Kidney (tissue), 22 donors: Measurements from ENCODE around the gene EPS8L3. TPM values are rescaled to one million over a fixed set of nuclear protein-coding genes. Genes with fewer than 3 reads are reported as not detected.

Source experiments
- DNase-seq, 5 donors: peaks; one replicate each; pipeline ENCODE4 v3.0.0-alpha.2; 2013 to 2020
- FAIRE-seq: peaks from 2 replicates; lab custom pipeline; 2012; peaks lifted over from hg19 to GRCh38; lab: Jason Lieb, UNC
- H3K27ac ChIP-seq, 2 donors: one replicate each; pipeline ENCODE4 v1.7.0; 2013; ENCODE audit warnings: low read depth in 2 of 2, low read length in 2 of 2, inconsistent platforms in 1 of 2
- H3K27me3 ChIP-seq: one replicate; pipeline ENCODE4 v1.7.1; 2013; ENCODE audit warnings: low read length, inconsistent platforms; ENCODE audit not compliant: control insufficient read depth, insufficient read depth
- H3K36me3 ChIP-seq, 3 donors: one replicate each; pipeline versions ENCODE4 v1.7.0 to v1.7.1; 2013; ENCODE audit warnings: low read length in 3 of 3, control low read depth in 1 of 3, inconsistent platforms in 1 of 3; ENCODE audit not compliant: insufficient read depth in 3 of 3, control insufficient read depth in 2 of 3
- H3K4me1 ChIP-seq, 3 donors: one replicate each; pipeline versions ENCODE4 v1.7.0 to v1.7.1; 2013; ENCODE audit warnings: low read length in 3 of 3, inconsistent platforms in 1 of 3, low read depth in 1 of 3; ENCODE audit not compliant: control insufficient read depth in 2 of 3, insufficient read depth in 2 of 3
- H3K4me3 ChIP-seq, 3 donors: one replicate each; pipeline versions ENCODE4 v1.7.0 to v1.8.1; 2013; ENCODE audit warnings: low read length in 3 of 3, control low read depth in 1 of 3, inconsistent platforms in 1 of 3
- H3K9ac ChIP-seq, 3 donors: one replicate each; pipeline versions ENCODE4 v1.7.0 to v1.7.1; 2013; ENCODE audit warnings: low read length in 3 of 3, control low read depth in 1 of 3, inconsistent platforms in 1 of 3
- H3K9me3 ChIP-seq, 3 donors: one replicate each; pipeline versions ENCODE4 v1.7.0 to v1.7.1; 2013; ENCODE audit warnings: low read length in 3 of 3, control low read depth in 1 of 3, inconsistent platforms in 1 of 3; ENCODE audit not compliant: control insufficient read depth in 2 of 3, insufficient read depth in 1 of 3
- CTCF ChIP-seq: IDR thresholded peaks from 3 replicates; pipeline ENCODE4 v1.5.1; 2012; ENCODE audit warnings: mild to moderate bottlenecking, moderate library complexity, borderline replicate concordance; ENCODE audit not compliant: insufficient read depth; ENCODE audit errors: extremely low read depth
- intact Hi-C: fragments of 100-400 bp; cut with DNase I; formaldehyde crosslinking; loops from one replicate; pipeline ENCODE4 v1.11.1; 2022
- long read RNA-seq, 10 donors: library from polyadenylated mRNA in 1 of 10; unstranded in 1 of 10; transcript quantifications; one replicate each; pipeline ENCODE4 v2.0.0 and lab custom pipeline, GENCODE V29; 2021 to 2026
- polyA plus RNA-seq: library from polyadenylated mRNA; stranded (reverse); fragments of 350-450 nt; fragmentation: Illumina TruSeq; extraction: RNeasy Lipid Tissue Mini Kit (QIAGEN cat#74804); gene quantifications from one replicate; pipeline ENCODE4 v1.2.3, GENCODE V29; 2014; ENCODE audit warnings: low read depth, low replicate concordance; ENCODE audit not compliant: insufficient read depth
- total RNA-seq: library from RNA; stranded (reverse); fragmentation: NEBNext Ultra II Directional; extraction: Animal tissue kit (Norgen Biotek cat#: 25700); gene quantifications from one replicate; pipeline ENCODE4 v1.2.1, GENCODE V29; 2021
- donor health status: control.
- donor health status: control.
- donor health status: control.
- donor health status: control.
- donor health status: control.
- donor health status: DM: yes; HTN: yes; CAD: no.
- donor health status: Normal renal cell carcinoma (clear cell type).

Gene EPS8L3
- total RNA-seq (1.8 TPM), polyA plus RNA-seq (not detected)
- long read RNA-seq, donor 1, result 0 reads
- long read RNA-seq, donor 2, result 0 reads
- long read RNA-seq, donor 3, result 0 reads
- long read RNA-seq, donor 4, result 0 reads
- long read RNA-seq, donor 5, result 0 reads
- long read RNA-seq, donor 6, result 0 reads
- long read RNA-seq, donor 7, result 0 reads
- long read RNA-seq, donor 8, result 0 reads
- long read RNA-seq, donor 9, result 0 reads
- long read RNA-seq, donor 10, result 0 reads

- no peak for TF ChIP-seq CTCF
- intact Hi-C loops, result no loop called here
- Histone ChIP-seq H3K36me3 (no peaks in the 10 kb centered on the region), H3K9ac (no peak within 1 kb of the TSS), H3K9me3 (no peaks in the 10 kb centered on the region), H3K27ac (no peak within 1 kb of the TSS), H3K4me3 (no peak within 1 kb of the TSS), H3K4me1 (peaks cover 0 to 6% (median 0%) of the 10 kb centered on the region in 3 donors), H3K27me3 (no peaks in the 10 kb centered on the region)
- FAIRE-seq, result no peak
- peak in 2 of 5 donors; percentile 48 to 62 for DNase-seq
Measured at GRCh38 chr1:109763646-109764415, at the start of gene EPS8L3. TSS of gene EPS8L3 (minus strand) at chr1:109763923. CDS start at chr1:109761749, 2,174 bp downstream.

GRCh38 chr1:109812691-109813393 lies 49.1 kb upstream of the EPS8L3 start:
- no peaks in the 10 kb centered on the region for H3K36me3 ChIP-seq
- H3K9ac ChIP-seq, result no peak overlapping the region
- no peak overlapping the region for H3K27ac ChIP-seq
- no peak for DNase-seq
- no peaks in the 10 kb centered on the region for H3K9me3 ChIP-seq
- H3K4me3 ChIP-seq, result no peak overlapping the region
- no peak for TF ChIP-seq CTCF
- no peaks in the 10 kb centered on the region for H3K27me3 ChIP-seq
- no peaks in the 10 kb centered on the region for H3K4me1 ChIP-seq
- intact Hi-C loops, result no loop called here
- no peak for FAIRE-seq

GRCh38 chr1:109808703-109809102 lies 45.0 kb upstream of the EPS8L3 start:
- FAIRE-seq (no peak), DNase-seq (peak in 2 of 5 donors; percentile 15 to 27)
- Histone ChIP-seq H3K9ac (no peak overlapping the region), H3K4me1 (no peaks in the 10 kb centered on the region), H3K4me3 (no peak overlapping the region), H3K27ac (no peak overlapping the region), H3K36me3 (no peaks in the 10 kb centered on the region), H3K27me3 (no peaks in the 10 kb centered on the region), H3K9me3 (no peaks in the 10 kb centered on the region)
- intact Hi-C loops, result no loop called here
- TF ChIP-seq CTCF, result no peak
